Muscle layer of duodenum (tissue), 2 donors: ENCODE data around the gene PNKP.

Source experiments
- H3K27ac ChIP-seq: one replicate; pipeline ENCODE4 v1.7.0; 2013; ENCODE audit warnings: mild to moderate bottlenecking, low read length
- H3K27me3 ChIP-seq: one replicate; pipeline ENCODE4 v1.7.0; 2013; ENCODE audit warnings: low read depth, mild to moderate bottlenecking, control low read depth, low read length
- H3K36me3 ChIP-seq, 2 donors: one replicate each; pipeline ENCODE4 v1.7.0; 2013; ENCODE audit warnings: low read length in 2 of 2, control low read depth in 1 of 2, mild to moderate bottlenecking in 1 of 2; ENCODE audit not compliant: insufficient read depth in 2 of 2, control insufficient read depth in 1 of 2
- H3K4me1 ChIP-seq, 2 donors: one replicate each; pipeline ENCODE4 v1.7.0; 2013; ENCODE audit warnings: low read length in 2 of 2, mild to moderate bottlenecking in 2 of 2, control low read depth in 1 of 2, moderate library complexity in 1 of 2; ENCODE audit not compliant: insufficient read depth in 2 of 2, control insufficient read depth in 1 of 2
- H3K4me3 ChIP-seq, 2 donors: one replicate each; pipeline ENCODE4 v1.7.0; 2013; ENCODE audit warnings: low read length in 2 of 2, low read depth in 1 of 2, mild to moderate bottlenecking in 1 of 2
- H3K9me3 ChIP-seq, 2 donors: one replicate each; pipeline ENCODE4 v1.7.0; 2013; ENCODE audit warnings: low read length in 2 of 2, control low read depth in 1 of 2, mild to moderate bottlenecking in 1 of 2; ENCODE audit not compliant: control insufficient read depth in 1 of 2
- donor health status: healthy.

Gene PNKP

DNA sequence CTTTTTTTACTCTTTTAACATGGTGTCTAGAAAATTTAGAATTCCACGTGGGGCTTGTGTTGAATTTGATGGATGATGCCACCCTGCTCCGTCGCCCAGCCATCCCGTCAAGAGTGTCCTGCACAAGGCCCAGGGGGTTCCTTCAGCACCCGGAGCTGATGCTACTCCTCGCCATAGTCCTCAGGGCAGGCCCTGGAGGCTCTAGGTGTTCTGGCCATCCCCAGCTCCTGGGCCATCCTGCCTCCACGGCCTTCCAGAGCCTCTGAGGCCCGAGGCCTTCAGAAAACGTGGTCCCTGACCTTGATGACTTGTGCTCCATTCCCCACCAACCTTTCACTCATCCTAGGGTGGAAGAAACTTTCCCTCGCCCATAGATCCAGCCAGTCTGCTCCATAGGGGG, 6.5 kb upstream of the PNKP start:
- H3K36me3 ChIP-seq = peaks cover 5 to 13% of the 10 kb centered on the region in 2 donors
- no peak overlapping the region for H3K27ac ChIP-seq
- peaks cover 16 to 42% of the 10 kb centered on the region in 2 donors for H3K4me1 ChIP-seq
- no peaks in the 10 kb centered on the region for H3K27me3 ChIP-seq
- H3K4me3 ChIP-seq = no peak overlapping the region
- H3K9me3 ChIP-seq = no peaks in the 10 kb centered on the region

DNA sequence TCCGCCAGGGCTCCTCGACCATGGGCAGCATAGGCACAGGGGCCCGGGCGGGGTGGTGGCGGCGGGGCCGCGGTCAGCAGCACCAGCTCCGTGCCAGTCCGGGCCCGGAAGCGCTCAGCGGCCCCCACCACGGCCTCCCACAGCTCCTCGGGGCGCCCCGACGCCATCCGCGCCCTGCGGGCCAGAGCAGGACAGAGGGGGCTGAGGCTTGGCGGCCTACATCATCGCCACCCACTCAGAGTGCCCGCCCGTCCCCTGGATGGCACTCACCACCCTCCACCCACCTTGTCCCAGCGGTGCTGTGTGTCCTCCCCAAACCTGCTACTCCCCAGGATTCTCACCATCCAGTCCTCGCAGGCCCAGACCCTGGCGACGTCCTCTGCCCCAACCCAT, 5.7 kb upstream of the PNKP start:
- H3K27ac ChIP-seq = no peak overlapping the region

DNA sequence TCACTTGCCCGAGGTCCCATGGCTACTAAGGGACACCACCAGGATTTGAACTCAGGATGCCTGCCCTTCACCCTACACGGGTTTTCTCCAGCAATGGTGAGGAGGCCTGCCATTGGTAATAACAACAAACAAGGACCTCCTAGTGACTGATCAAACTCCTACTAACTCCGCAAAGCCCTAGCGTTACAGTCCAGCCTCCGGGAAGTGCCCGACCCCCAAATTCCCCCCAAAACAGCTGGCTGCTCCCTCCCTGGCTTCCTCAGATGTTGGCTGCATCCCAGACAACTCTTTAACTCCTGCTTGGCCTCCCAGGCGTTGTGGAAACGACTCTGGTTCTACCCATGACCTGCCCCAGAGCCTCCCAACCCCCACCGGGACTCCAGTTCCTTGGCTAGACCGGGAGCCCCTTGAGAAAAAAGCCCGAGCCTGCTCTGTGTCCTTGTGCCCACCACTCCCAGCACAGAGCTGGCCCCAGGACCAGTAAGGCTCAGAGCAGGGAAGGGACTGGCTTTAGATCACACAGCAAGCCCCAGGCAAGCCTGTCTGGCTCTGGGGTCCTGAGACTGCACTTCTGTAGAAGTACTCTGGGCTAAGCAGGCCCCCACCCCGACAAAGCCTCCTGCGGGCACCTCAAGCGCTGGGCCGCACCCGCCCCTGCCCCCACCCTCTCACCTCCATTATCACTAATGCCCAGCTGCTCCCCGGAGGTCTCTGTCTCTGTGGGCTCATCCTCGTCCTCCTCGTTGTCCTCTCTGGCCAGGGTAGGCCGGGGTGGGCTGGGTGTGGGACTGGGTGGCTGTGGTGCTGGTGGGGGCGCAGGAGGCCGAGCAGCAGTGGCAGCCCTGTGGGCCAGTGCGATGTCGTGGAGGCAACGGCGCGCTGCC, 5.1 kb upstream of the PNKP start:
- H3K4me3 ChIP-seq = no peak overlapping the region
- H3K36me3 ChIP-seq = peaks cover 5 to 10% of the 10 kb centered on the region in 2 donors
- no peaks in the 10 kb centered on the region for H3K9me3 ChIP-seq
- no peaks in the 10 kb centered on the region for H3K27me3 ChIP-seq
- no peak overlapping the region for H3K27ac ChIP-seq
- H3K4me1 ChIP-seq = peaks cover 11 to 32% of the 10 kb centered on the region in 2 donors

More for the DNA sequence above, 5.7 kb upstream of the PNKP start:
- Histone ChIP-seq H3K4me1 (peaks cover 11 to 35% of the 10 kb centered on the region in 2 donors), H3K36me3 (peaks cover 5 to 12% of the 10 kb centered on the region in 2 donors), H3K9me3 (no peaks in the 10 kb centered on the region), H3K4me3 (no peak overlapping the region), H3K27me3 (no peaks in the 10 kb centered on the region)

DNA sequence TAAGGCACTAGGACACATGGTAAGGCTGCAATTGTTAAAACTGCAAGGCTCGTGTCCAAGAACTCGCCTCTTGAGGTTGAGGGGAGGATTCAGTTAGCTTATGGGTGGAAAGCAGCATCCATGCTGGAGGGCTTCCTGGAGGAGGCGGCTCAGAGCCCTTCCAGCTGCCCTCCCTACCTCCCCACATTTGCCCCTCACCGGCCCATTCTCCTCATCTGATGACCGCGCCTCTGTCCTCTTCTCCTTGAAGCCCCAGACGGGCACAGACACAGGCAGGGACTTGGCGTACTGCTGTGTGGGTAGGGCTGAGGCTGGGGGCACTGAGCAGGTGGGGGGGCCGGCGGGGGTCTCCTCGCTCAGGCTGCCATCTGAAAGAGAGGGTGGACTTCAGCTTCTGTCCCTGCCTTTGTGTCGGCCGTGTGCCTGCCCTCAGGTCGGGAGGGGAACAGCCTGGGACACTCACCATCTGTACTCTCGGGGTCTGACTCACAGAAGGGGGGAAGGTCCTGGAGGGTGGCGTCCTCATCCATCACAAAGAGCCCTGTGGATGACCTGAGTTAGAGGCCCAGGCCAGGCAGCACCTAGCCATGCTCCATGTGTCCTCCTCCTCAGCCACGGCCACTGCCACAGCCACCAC, 4.1 kb upstream of the PNKP start:
- H3K9me3 ChIP-seq = no peaks in the 10 kb centered on the region
- H3K4me3 ChIP-seq = no peak overlapping the region
- H3K36me3 ChIP-seq = peaks cover 3 to 5% of the 10 kb centered on the region in 2 donors
- H3K4me1 ChIP-seq = peaks cover 11 to 36% of the 10 kb centered on the region in 2 donors
- no peak overlapping the region for H3K27ac ChIP-seq
- H3K27me3 ChIP-seq = no peaks in the 10 kb centered on the region

DNA sequence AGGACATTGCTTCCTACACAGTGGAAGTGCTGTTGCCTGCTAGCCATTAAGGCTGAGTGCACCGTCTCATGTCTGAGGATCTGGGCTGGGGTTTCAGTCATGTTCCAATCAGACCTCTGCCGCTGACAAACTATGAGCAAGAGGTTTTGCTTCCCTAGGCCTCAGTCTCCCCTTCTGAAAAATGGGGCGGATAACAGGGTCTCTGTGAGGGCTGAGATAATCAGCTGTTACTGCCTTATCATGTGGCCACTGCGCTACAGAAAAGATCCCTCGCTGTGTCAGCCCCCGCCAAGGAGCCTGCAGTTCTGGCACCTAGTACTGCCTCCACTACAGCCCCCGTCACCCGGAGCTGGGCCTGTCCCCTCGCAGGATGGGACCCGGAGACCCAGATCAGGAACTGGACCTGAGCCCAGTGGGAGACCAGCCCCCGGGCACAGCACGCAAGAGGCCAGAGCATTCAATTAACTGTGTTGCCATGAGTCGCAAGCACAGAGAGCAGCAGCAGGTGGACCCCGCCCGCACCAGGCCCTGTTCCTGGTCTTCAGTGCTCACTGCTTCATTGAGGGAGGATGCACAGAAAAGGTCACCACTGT, 3.0 kb upstream of the PNKP start:
- peaks cover 0 to 5% of the 10 kb centered on the region in 2 donors for H3K36me3 ChIP-seq
- peak overlapping the region; percentile 54 to 64 for H3K4me3 ChIP-seq
- H3K27me3 ChIP-seq = no peaks in the 10 kb centered on the region
- H3K27ac ChIP-seq = peak overlapping the region; percentile 75
- no peaks in the 10 kb centered on the region for H3K9me3 ChIP-seq
- peaks cover 6 to 41% of the 10 kb centered on the region in 2 donors for H3K4me1 ChIP-seq

DNA sequence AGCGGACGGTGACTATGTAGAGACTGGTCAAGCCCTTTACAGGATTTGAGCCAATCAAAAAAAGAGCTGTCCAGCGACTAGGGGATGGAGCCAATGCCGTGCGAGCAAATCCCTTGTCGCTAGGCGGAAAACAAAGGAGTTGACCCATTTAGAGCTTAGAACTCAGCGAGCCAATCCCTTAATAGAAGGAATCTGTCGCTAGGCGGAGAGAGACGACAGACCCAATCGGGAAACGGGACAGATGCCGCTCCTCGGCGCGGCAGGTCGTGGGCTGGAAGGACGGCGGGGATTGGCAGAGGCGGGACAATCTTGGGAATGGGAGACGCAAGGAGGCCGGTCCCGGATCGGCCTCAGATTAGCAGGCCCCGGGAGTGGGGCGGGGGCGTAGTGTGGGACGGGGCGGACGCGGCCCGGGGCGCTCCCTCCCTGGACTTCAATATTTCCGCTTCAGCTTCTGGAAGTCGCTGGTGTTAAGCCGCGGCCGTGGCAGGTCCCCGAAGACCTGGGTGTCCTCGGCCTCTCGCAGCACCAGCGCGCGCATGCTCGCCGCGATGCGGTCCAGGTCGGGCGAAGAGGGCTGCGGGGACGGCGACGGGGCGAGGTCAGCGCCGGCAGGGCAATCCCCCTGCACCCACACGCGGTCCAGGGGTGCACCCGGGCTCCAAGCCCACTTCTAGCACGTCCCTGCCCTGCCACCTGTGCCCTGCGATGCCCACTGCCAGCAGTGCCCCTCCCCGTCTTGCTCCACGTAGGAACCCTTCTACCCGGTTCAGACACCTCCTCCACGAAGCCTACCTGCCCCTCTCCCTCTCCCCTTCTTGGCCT, 2.3 kb upstream of the PNKP start:
- H3K9me3 ChIP-seq = no peaks in the 10 kb centered on the region
- H3K4me3 ChIP-seq = peak overlapping the region; percentile 55 to 64
- H3K27me3 ChIP-seq = no peaks in the 10 kb centered on the region
- H3K4me1 ChIP-seq = peaks cover 6 to 41% of the 10 kb centered on the region in 2 donors
- peak overlapping the region; percentile 75 for H3K27ac ChIP-seq
- peaks cover 0 to 9% of the 10 kb centered on the region in 2 donors for H3K36me3 ChIP-seq

DNA sequence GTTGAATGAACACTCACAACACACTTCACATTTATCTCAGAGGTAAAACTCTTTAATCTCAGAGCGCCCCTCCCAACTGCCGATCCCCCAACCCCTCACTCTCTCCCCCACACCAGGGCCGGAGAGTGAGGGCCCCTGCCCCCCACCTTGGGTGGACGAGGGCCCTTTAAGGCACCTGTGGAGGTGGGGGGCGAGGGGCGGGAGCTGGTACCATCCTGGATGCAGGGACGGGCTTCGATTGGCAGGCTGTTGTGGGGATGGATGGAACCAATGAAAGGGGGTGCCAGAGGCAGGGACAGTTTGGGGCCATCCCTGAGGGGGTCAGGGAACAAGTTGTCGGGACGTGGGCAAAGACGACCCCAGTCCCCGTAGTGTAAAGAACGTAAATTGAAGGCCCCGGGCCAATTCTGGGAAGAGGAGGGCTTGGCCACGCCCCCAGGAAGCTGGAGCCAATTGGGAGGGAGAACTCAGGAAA, 1.7 kb upstream of the PNKP start:
- peak overlapping the region; percentile 55 to 64 for H3K4me3 ChIP-seq
- no peaks in the 10 kb centered on the region for H3K9me3 ChIP-seq
- peaks cover 6 to 37% of the 10 kb centered on the region in 2 donors for H3K4me1 ChIP-seq
- peaks cover 3 to 11% of the 10 kb centered on the region in 2 donors for H3K36me3 ChIP-seq
- no peaks in the 10 kb centered on the region for H3K27me3 ChIP-seq
- H3K27ac ChIP-seq = peak overlapping the region; percentile 77

DNA sequence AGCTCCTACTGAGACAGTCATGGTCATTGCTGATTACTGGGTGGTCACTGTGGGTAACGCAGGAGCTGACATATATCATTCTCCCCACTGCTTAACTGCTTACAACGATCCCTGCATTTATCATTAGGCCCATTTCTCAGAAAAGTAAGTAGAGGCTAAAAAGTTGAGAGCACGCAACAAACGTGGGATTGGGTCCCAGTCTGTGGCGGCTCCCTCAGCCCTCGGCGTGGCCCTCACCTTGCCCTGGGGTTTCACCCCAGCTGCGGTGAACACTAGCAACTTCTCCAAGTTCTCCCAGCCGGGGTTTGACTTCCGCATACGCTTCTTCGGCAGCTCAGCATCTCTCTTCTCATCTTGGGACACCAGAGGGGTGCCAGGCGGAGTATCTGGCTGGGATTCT, 2.5 kb downstream of the PNKP start:
- Histone ChIP-seq H3K36me3 (peaks cover 18 to 34% of the 10 kb centered on the region in 2 donors), H3K27me3 (no peaks in the 10 kb centered on the region), H3K9me3 (no peaks in the 10 kb centered on the region), H3K4me1 (peaks cover 0 to 26% of the 10 kb centered on the region in 2 donors), H3K4me3 (no peak overlapping the region), H3K27ac (no peak overlapping the region)

DNA sequence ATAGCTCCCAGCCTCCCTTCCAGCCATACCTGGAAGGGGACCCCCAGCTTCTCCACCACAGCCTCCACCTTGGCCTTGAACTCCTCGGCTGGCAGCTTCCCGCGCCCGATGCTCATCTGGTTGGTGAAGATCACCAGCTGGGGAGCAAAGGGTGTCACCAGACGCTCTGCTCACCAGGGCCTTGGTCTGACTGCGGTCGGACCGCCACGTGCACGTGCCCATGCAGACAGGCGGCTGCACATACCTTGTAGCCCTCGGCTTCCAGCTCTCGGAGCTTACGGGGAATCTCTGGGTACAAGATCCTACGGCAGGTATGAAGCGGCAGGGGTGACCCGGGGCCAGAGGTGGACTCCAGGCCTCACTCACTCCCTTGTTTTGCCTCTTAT, 3.4 kb downstream of the PNKP start:
- no peak overlapping the region for H3K4me3 ChIP-seq
- no peaks in the 10 kb centered on the region for H3K9me3 ChIP-seq
- H3K4me1 ChIP-seq = peaks cover 0 to 22% of the 10 kb centered on the region in 2 donors
- peaks cover 18 to 41% of the 10 kb centered on the region in 2 donors for H3K36me3 ChIP-seq
- no peaks in the 10 kb centered on the region for H3K27me3 ChIP-seq
- no peak overlapping the region for H3K27ac ChIP-seq

DNA sequence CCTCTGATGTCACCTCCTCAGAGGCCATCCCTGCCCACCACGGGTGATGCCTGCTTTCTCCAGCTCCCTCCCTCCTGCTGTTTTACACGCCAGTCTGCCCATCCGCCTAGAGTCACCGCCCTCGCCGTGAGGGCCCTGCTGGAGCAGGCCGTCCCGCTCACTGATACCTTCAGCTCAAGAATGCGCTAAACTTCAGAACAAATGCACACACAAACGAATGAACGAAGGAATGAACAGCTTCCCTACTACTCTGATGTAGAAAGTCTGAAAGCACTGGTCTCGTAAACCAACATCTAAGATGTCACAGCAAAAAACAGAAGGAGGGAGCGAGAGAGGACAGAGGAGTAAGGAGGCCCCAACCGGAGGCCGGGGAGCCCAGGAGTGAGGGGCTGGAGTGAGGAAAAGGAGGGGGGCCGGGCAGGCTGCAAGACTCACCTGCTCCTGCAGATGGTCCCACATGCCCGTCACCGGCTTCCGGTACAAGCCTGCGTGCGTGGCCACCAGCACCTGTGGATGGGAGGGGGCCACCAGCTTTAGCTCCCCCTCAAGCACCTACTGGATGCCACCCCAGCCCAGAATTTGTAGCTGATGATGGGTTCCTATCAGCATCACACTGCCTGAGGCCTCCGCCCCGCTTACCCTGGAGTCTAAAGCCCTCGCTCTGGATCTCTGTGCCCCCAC, 4.0 kb downstream of the PNKP start:
- H3K27me3 ChIP-seq = no peaks in the 10 kb centered on the region
- H3K4me1 ChIP-seq = peaks cover 0 to 21% of the 10 kb centered on the region in 2 donors
- H3K9me3 ChIP-seq = no peaks in the 10 kb centered on the region
- no peak overlapping the region for H3K4me3 ChIP-seq
- no peak overlapping the region for H3K27ac ChIP-seq
- H3K36me3 ChIP-seq = peaks cover 18 to 46% of the 10 kb centered on the region in 2 donors
